Neural cell (in vitro differentiated cells): ENCODE measurements around the gene PTGER3. TPM values are rescaled to one million over a fixed set of nuclear protein-coding genes. Genes with fewer than 3 reads are reported as not detected.
"Not testable (repeated sequence)": the region's sequence is repeated elsewhere in the genome, so short reads cannot be mapped to it uniquely, and the experiment has no call there.

Experiments used
- H2AFZ ChIP-seq: fragments of 200-600, 300-800 bp; sonication (generic), shearing (Covaris generic); 2 replicates; pipeline ENCODE4 v1.6.0; 2014; ENCODE audit warnings: low read depth, mild to moderate bottlenecking, antibody characterized with exemption, low read length, moderate library complexity
- H3F3A ChIP-seq: fragments of 200-600 bp; shearing (Covaris generic); 2 replicates; pipeline ENCODE4 v1.6.1; 2016; ENCODE audit warnings: mild to moderate bottlenecking, moderate library complexity, mixed read lengths, antibody characterized with exemption, low read length; ENCODE audit not compliant: insufficient read depth, poor library complexity, severe bottlenecking
- H3K27ac ChIP-seq: fragments of 200-600, 300-800 bp; sonication (generic), shearing (Covaris generic); 2 replicates; pipeline ENCODE4 v1.5.1; 2014; ENCODE audit warnings: mild to moderate bottlenecking, low read length, moderate library complexity
- H3K27me3 ChIP-seq: fragments of 300-800, 200-600 bp; sonication (generic), shearing (Covaris generic); 2 replicates; pipeline ENCODE4 v1.6.0; 2014; ENCODE audit warnings: mild to moderate bottlenecking, low read depth, low read length, moderate library complexity; ENCODE audit not compliant: insufficient read depth
- H3K36me3 ChIP-seq: fragments of 300-800, 200-600 bp; sonication (generic), shearing (Covaris generic); 2 replicates; pipeline ENCODE4 v1.5.1; 2014; ENCODE audit warnings: mild to moderate bottlenecking, antibody characterized with exemption, low read length, moderate library complexity; ENCODE audit not compliant: insufficient read depth
- H3K4me2 ChIP-seq: fragments of 300-800, 200-600 bp; sonication (generic), shearing (Covaris generic); 2 replicates; pipeline ENCODE4 v1.6.0; 2014; ENCODE audit warnings: mild to moderate bottlenecking, low read length
- H3K4me3 ChIP-seq: fragments of 300-800, 200-600 bp; sonication (generic), shearing (Covaris generic); 2 replicates; pipeline ENCODE4 v1.5.1; 2014; ENCODE audit warnings: mild to moderate bottlenecking, low read length, moderate library complexity
- H3K79me2 ChIP-seq: fragments of 200-600 bp; shearing (Covaris generic); replicated peaks from 2 replicates; pipeline ENCODE4 v1.6.0; 2014; ENCODE audit warnings: mild to moderate bottlenecking, low read length, moderate library complexity; ENCODE audit not compliant: insufficient read depth
- H3K9ac ChIP-seq: fragments of 300-800, 200-600 bp; sonication (generic), shearing (Covaris generic); 2 replicates; pipeline ENCODE4 v1.6.1; 2016; ENCODE audit warnings: mild to moderate bottlenecking, low read length, mixed read lengths
- H3K9me2 ChIP-seq: fragments of 200-600 bp; shearing (Covaris generic); 2 replicates; pipeline ENCODE4 v1.6.1; 2016; ENCODE audit warnings: mild to moderate bottlenecking, low read length, mixed read lengths; ENCODE audit not compliant: insufficient read depth
- H3K9me3 ChIP-seq: fragments of 200-600, 300-800 bp; sonication (generic), shearing (Covaris generic); 2 replicates; pipeline ENCODE4 v1.6.1; 2016; ENCODE audit warnings: mild to moderate bottlenecking, mixed run types, low read length, moderate library complexity, mixed read lengths
- H4K20me1 ChIP-seq: fragments of 200-600 bp; shearing (Covaris generic); 2 replicates; pipeline ENCODE4 v1.6.1; 2016; ENCODE audit warnings: mild to moderate bottlenecking, mixed run types; ENCODE audit not compliant: insufficient read depth
- EP300 ChIP-seq: fragments of 450-650 bp; conservative IDR thresholded peaks from 2 replicates; pipeline ENCODE4 v1.6.1; 2014; ENCODE audit warnings: antibody characterized with exemption, mild to moderate bottlenecking, moderate library complexity; ENCODE audit not compliant: poor library complexity, severe bottlenecking
- EZH2 ChIP-seq: fragments of 200-600, 300-800 bp; shearing (Covaris generic), sonication (generic); IDR thresholded peaks from 2 replicates; pipeline ENCODE4 v1.6.1; 2014; ENCODE audit warnings: antibody characterized with exemption, low read length, borderline replicate concordance, mild to moderate bottlenecking; ENCODE audit not compliant: insufficient read depth, poor library complexity, severe bottlenecking
- MXI1 ChIP-seq: fragments of 450-650 bp; conservative IDR thresholded peaks from 2 replicates; pipeline ENCODE4 v1.6.1; 2014; ENCODE audit warnings: antibody characterized with exemption, mild to moderate bottlenecking; ENCODE audit not compliant: poor library complexity, severe bottlenecking
- POLR2AphosphoS5 ChIP-seq: IDR thresholded peaks from 2 replicates; pipeline ENCODE4 v1.6.1; 2012
- RAD21 ChIP-seq: fragments of 450-650 bp; conservative IDR thresholded peaks from 2 replicates; pipeline ENCODE4 v1.6.1; 2014; ENCODE audit warnings: antibody characterized with exemption, mild to moderate bottlenecking, moderate library complexity
- SMC3 ChIP-seq: fragments of 450-650 bp; conservative IDR thresholded peaks from 2 replicates; pipeline ENCODE4 v1.6.1; 2014; ENCODE audit warnings: antibody characterized with exemption, mild to moderate bottlenecking, moderate library complexity; ENCODE audit not compliant: poor library complexity
- TAF1 ChIP-seq: IDR thresholded peaks from 2 replicates; pipeline ENCODE4 v1.6.1; 2012; ENCODE audit warnings: low read depth
- polyA plus RNA-seq: library from polyadenylated mRNA; depleted of rRNA; stranded (reverse); fragments of >200 nt; gene quantifications from 2 replicates; pipeline ENCODE4 v1.2.3, GENCODE V29; 2014
- TF ChIP-seq, protein P1 (sequence below): fragments of 450-650 bp; IDR thresholded peaks from 2 replicates; pipeline ENCODE4 v1.5.1; 2014; ENCODE audit warnings: antibody characterized with exemption, mild to moderate bottlenecking, moderate library complexity; ENCODE audit not compliant: poor library complexity, severe bottlenecking
- TF ChIP-seq, protein P2 (sequence below): IDR thresholded peaks from 2 replicates; pipeline ENCODE4 v1.6.1; 2012; ENCODE audit warnings: borderline replicate concordance

The PTGER3 gene
- polyA plus RNA-seq, 1 donor from 2014 or later: 1.7 TPM

DNA sequence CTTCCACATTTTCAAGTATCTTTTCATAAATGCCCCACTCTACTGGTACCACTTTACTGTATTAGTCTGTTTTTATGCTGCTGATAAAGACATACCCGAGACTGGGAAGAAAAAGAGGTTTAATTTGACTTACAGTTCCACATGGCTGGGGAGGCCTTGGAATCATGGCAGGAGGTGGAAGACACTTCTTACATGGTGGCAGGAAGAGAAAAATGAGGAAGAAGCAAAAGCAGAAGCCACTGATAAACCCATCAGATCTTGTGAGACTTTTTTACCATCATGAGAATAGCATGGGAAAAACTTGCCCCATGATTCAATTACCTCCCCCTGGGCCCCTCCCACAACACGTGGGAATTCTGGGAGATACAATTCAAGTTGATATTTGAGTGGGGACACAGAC, 107.2 kb downstream of the PTGER3 start:
- not testable (repeated sequence) for H4K20me1 ChIP-seq, H3K27ac ChIP-seq, H3K4me3 ChIP-seq, H3F3A ChIP-seq, H3K9me3 ChIP-seq, H3K27me3 ChIP-seq, H3K9ac ChIP-seq, H3K79me2 ChIP-seq, H3K4me2 ChIP-seq, H3K36me3 ChIP-seq, H2AFZ ChIP-seq, H3K9me2 ChIP-seq

DNA sequence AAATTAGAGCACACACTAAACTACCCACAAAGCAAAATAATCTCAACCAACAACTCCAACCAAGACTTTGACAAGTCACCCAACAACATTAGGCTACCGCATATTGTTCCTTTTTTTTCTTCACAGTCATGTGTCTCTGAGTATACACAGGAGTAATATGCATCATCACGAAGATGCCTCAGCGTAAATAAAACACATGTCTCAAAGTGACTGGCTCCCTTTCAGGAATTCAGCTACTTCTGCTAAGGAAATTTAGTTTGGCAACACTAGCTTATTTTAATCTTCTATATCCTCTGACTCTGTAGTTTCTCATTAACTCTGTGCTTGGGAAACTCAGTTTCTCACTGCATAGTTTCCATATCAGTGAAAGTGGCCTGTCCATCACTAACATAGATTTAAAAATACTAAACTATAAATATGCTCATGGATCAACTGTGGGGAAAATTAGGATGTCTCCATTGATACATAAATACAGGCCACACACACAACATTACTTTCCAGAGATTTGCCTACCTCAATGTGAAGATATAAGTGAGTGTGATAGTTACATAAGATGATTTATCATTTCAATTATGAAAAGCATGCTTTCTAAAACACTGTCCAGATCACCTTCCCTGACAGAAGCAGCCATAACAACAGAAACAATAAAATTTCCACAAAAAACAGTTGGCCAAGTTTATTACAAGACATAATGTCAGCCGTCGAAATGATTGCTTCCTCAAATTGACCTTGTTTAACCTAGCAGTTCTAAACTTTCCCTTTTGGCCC, 113.2 kb downstream of the PTGER3 start:
- no peak overlapping the region for H2AFZ ChIP-seq
- H4K20me1 ChIP-seq: no peaks in the 10 kb centered on the region
- no peaks in the 10 kb centered on the region for H3K79me2 ChIP-seq
- no peaks in the 10 kb centered on the region for H3K27me3 ChIP-seq
- H3K27ac ChIP-seq: no peak overlapping the region
- H3K9ac ChIP-seq: no peak overlapping the region
- no peaks in the 10 kb centered on the region for H3F3A ChIP-seq
- no peak overlapping the region for H3K4me3 ChIP-seq
- no peaks in the 10 kb centered on the region for H3K9me2 ChIP-seq
- H3K4me2 ChIP-seq: no peak overlapping the region
- H3K36me3 ChIP-seq: no peaks in the 10 kb centered on the region
- TF ChIP-seq, protein P1, sequence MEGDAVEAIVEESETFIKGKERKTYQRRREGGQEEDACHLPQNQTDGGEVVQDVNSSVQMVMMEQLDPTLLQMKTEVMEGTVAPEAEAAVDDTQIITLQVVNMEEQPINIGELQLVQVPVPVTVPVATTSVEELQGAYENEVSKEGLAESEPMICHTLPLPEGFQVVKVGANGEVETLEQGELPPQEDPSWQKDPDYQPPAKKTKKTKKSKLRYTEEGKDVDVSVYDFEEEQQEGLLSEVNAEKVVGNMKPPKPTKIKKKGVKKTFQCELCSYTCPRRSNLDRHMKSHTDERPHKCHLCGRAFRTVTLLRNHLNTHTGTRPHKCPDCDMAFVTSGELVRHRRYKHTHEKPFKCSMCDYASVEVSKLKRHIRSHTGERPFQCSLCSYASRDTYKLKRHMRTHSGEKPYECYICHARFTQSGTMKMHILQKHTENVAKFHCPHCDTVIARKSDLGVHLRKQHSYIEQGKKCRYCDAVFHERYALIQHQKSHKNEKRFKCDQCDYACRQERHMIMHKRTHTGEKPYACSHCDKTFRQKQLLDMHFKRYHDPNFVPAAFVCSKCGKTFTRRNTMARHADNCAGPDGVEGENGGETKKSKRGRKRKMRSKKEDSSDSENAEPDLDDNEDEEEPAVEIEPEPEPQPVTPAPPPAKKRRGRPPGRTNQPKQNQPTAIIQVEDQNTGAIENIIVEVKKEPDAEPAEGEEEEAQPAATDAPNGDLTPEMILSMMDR: no peak
- TF ChIP-seq, protein P2, sequence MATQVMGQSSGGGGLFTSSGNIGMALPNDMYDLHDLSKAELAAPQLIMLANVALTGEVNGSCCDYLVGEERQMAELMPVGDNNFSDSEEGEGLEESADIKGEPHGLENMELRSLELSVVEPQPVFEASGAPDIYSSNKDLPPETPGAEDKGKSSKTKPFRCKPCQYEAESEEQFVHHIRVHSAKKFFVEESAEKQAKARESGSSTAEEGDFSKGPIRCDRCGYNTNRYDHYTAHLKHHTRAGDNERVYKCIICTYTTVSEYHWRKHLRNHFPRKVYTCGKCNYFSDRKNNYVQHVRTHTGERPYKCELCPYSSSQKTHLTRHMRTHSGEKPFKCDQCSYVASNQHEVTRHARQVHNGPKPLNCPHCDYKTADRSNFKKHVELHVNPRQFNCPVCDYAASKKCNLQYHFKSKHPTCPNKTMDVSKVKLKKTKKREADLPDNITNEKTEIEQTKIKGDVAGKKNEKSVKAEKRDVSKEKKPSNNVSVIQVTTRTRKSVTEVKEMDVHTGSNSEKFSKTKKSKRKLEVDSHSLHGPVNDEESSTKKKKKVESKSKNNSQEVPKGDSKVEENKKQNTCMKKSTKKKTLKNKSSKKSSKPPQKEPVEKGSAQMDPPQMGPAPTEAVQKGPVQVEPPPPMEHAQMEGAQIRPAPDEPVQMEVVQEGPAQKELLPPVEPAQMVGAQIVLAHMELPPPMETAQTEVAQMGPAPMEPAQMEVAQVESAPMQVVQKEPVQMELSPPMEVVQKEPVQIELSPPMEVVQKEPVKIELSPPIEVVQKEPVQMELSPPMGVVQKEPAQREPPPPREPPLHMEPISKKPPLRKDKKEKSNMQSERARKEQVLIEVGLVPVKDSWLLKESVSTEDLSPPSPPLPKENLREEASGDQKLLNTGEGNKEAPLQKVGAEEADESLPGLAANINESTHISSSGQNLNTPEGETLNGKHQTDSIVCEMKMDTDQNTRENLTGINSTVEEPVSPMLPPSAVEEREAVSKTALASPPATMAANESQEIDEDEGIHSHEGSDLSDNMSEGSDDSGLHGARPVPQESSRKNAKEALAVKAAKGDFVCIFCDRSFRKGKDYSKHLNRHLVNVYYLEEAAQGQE: no peak
- no peak for TF ChIP-seq EP300
- TF ChIP-seq TAF1: no peak
- TF ChIP-seq RAD21: no peak
- TF ChIP-seq EZH2: no peak
- no peak for TF ChIP-seq MXI1
- H3K9me3 ChIP-seq: no peaks in the 10 kb centered on the region

DNA sequence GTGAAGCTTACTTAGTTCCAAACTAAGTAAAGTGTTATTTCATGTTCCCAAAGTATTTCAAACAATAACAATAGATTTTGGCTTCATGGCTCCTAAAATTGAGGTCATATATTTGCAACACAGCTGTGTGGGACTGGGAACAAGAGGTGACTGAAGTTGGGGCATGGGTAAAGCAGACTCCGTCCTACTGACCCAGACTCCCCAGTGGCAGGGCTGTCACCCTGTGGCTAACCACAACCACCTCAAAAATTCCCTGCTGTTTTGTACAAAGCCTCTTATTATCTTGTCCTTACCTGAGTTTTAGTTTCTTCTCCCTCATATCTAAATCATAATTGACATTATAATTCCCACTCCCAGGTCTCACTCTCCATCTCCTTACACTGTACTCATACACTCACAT, 117.6 kb downstream of the PTGER3 start:
- no peak overlapping the region for H3K9ac ChIP-seq
- H3K27me3 ChIP-seq: no peaks in the 10 kb centered on the region
- no peaks in the 10 kb centered on the region for H3K36me3 ChIP-seq
- no peak overlapping the region for H3K4me2 ChIP-seq
- no peak overlapping the region for H2AFZ ChIP-seq
- H3F3A ChIP-seq: no peaks in the 10 kb centered on the region
- H3K9me2 ChIP-seq: no peaks in the 10 kb centered on the region
- no peak overlapping the region for H3K27ac ChIP-seq
- TF ChIP-seq, protein P2: no peak
- no peak for TF ChIP-seq SMC3
- no peak for TF ChIP-seq MXI1
- TF ChIP-seq EP300: no peak
- TF ChIP-seq RAD21: no peak
- TF ChIP-seq EZH2: no peak
- TF ChIP-seq, protein P1: no peak
- TF ChIP-seq POLR2AphosphoS5: no peak
- TF ChIP-seq TAF1: no peak
- H3K9me3 ChIP-seq: no peaks in the 10 kb centered on the region
- no peaks in the 10 kb centered on the region for H4K20me1 ChIP-seq
- H3K4me3 ChIP-seq: no peak overlapping the region
- no peaks in the 10 kb centered on the region for H3K79me2 ChIP-seq
